CD4-positive, alpha-beta memory T cell (primary cell): ENCODE results near the gene KPNB1. TPM values are rescaled to one million over a fixed set of nuclear protein-coding genes. Genes with fewer than 3 reads are reported as not detected.
A peak's percentile ranks its signal among the peaks of the same experiment; 100 is the strongest.

Experiments
- CTCF ChIA-PET: fragments of 350-600 bp; sonication (Branson Sonifier 250); formaldehyde crosslinking; loops from one replicate; lab custom pipeline; 2021; ENCODE audit warnings: inconsistent platforms; ENCODE audit not compliant: partially characterized antibody; lab: Charles Lee
- POLR2A ChIA-PET: fragments of 350-600 bp; sonication (Branson Sonifier 250); formaldehyde crosslinking; loops from one replicate; lab custom pipeline; 2021; ENCODE audit not compliant: partially characterized antibody; lab: Charles Lee
- DNase-seq, 5 donors: peaks; one replicate each; pipeline versions ENCODE4 v3.0.0 to v3.0.0-alpha.2; 2020 to 2022; ENCODE audit warnings: mixed read lengths in 1 of 5
- H3K27ac ChIP-seq: one replicate; pipeline ENCODE4 v1.7.0; 2013; ENCODE audit warnings: low read depth, low read length
- H3K27me3 ChIP-seq: 2 replicates; pipeline ENCODE4 v1.7.0; 2013; ENCODE audit warnings: mild to moderate bottlenecking, low read length, moderate library complexity; ENCODE audit not compliant: insufficient read depth
- H3K36me3 ChIP-seq: 2 replicates; pipeline ENCODE4 v1.7.0; 2013; ENCODE audit warnings: mild to moderate bottlenecking, low read length, moderate library complexity; ENCODE audit not compliant: insufficient read depth
- H3K4me1 ChIP-seq: 2 replicates; pipeline ENCODE4 v1.7.0; 2013; ENCODE audit warnings: mild to moderate bottlenecking, low read length, moderate library complexity; ENCODE audit not compliant: insufficient read depth
- H3K4me3 ChIP-seq, 2 donors: one replicate each; pipeline ENCODE4 v1.7.0; 2013; ENCODE audit warnings: low read length in 2 of 2, mild to moderate bottlenecking in 1 of 2
- H3K9me3 ChIP-seq, 2 donors: one replicate each; pipeline ENCODE4 v1.7.0; 2013; ENCODE audit warnings: low read length in 2 of 2, control low read depth in 1 of 2; ENCODE audit not compliant: control insufficient read depth in 1 of 2
- H3K27ac Mint-ChIP-seq, 7 donors: one replicate each; pipeline ENCODE4 v1.8.0; 2020 to 2021; ENCODE audit warnings: mixed read lengths in 7 of 7, mild to moderate bottlenecking in 6 of 7, inconsistent platforms in 3 of 7, moderate library complexity in 3 of 7
- H3K27me3 Mint-ChIP-seq, 2 donors: one replicate each; pipeline ENCODE4 v1.8.0; 2020 to 2021; ENCODE audit warnings: mixed read lengths in 2 of 2
- H3K36me3 Mint-ChIP-seq, 2 donors: one replicate each; pipeline ENCODE4 v1.8.0; 2020 to 2021; ENCODE audit warnings: mixed read lengths in 2 of 2, inconsistent platforms in 1 of 2, mild to moderate bottlenecking in 1 of 2
- H3K4me1 Mint-ChIP-seq, 4 donors: one replicate each; pipeline ENCODE4 v1.8.0; 2020 to 2021; ENCODE audit warnings: mixed read lengths in 4 of 4, mild to moderate bottlenecking in 1 of 4
- H3K4me3 Mint-ChIP-seq, 8 donors: one replicate each; pipeline ENCODE4 v1.8.0; 2020 to 2021; ENCODE audit warnings: mixed read lengths in 8 of 8, mild to moderate bottlenecking in 7 of 8, moderate library complexity in 6 of 8, inconsistent platforms in 3 of 8
- H3K9me3 Mint-ChIP-seq, 8 donors: one replicate each; pipeline ENCODE4 v1.8.0; 2020 to 2021; ENCODE audit warnings: mixed read lengths in 8 of 8, mild to moderate bottlenecking in 5 of 8, inconsistent platforms in 3 of 8, moderate library complexity in 1 of 8
- intact Hi-C: fragments of 100-400 bp; cut with micrococcal nuclease; formaldehyde crosslinking; loops from one replicate; pipeline ENCODE4 v1.15.1; 2023
- polyA plus RNA-seq, 2 donors: library from polyadenylated mRNA; unstranded; fragments of 300-500 nt; fragmentation: Illumina TruSeq; gene quantifications; one replicate each; pipeline ENCODE4 v1.2.3, GENCODE V29; 2021
- total RNA-seq, 2 experiments: library from RNA; stranded (reverse); gene quantifications; one replicate each; pipeline ENCODE4 v1.2.3, GENCODE V29; 2021

The KPNB1 gene
- total and polyA plus RNA-seq, 4 experiments from 2014 or later: 13.4 to 268 (median 142) TPM

GRCh38 chr17:47636273-47637030 lies 13.3 kb upstream of the KPNB1 start:
- no peaks in the 10 kb centered on the region for H3K9me3 ChIP-seq
- Mint-ChIP-seq H3K27me3 (no peaks in the 10 kb centered on the region), H3K4me3 (peak overlapping the region in 3 of 8 donors; percentile 17 to 40 (median 20)), H3K36me3 (peaks cover 7% of the 10 kb centered on the region in 2 donors), H3K27ac (peak overlapping the region in 2 of 7 donors; percentile 42 to 83), H3K9me3 (no peaks in the 10 kb centered on the region), H3K4me1 (peaks cover 4 to 7% (median 6%) of the 10 kb centered on the region in 4 donors)
- intact Hi-C loops: no loop called here
- no peaks in the 10 kb centered on the region for H3K27me3 ChIP-seq
- no peak overlapping the region for H3K4me3 ChIP-seq
- DNase-seq: no peak
- CTCF ChIA-PET: interaction anchor here (0.6 to 0.9 kb wide), 2 partner anchors 21 to 34 kb away, joined by 3 to 4 read pairs; no protein-coding TSS in a partner anchor
- H3K4me1 ChIP-seq: peaks cover 7% of the 10 kb centered on the region
- POLR2A ChIA-PET: interaction anchor here (0.8 to 1.4 kb wide), 2 partner anchors 13 to 101 kb away, joined by 3 to 4 read pairs; partner anchors contain the start of gene KPNB1
- no peak overlapping the region for H3K27ac ChIP-seq
- no peaks in the 10 kb centered on the region for H3K36me3 ChIP-seq

GRCh38 chr17:47638903-47639302 lies 10.8 kb upstream of the KPNB1 start:
- Histone ChIP-seq H3K9me3 (no peaks in the 10 kb centered on the region), H3K27me3 (no peaks in the 10 kb centered on the region), H3K36me3 (no peaks in the 10 kb centered on the region), H3K27ac (no peak overlapping the region), H3K4me1 (peaks cover 7% of the 10 kb centered on the region), H3K4me3 (no peak overlapping the region)
- H3K4me3 Mint-ChIP-seq: no peak overlapping the region
- no peaks in the 10 kb centered on the region for H3K27me3 Mint-ChIP-seq
- POLR2A ChIA-PET: no interaction called here
- H3K36me3 Mint-ChIP-seq: peaks cover 6 to 7% of the 10 kb centered on the region in 2 donors
- intact Hi-C loops: no loop called here
- no peaks in the 10 kb centered on the region for H3K9me3 Mint-ChIP-seq
- DNase-seq: no peak
- H3K27ac Mint-ChIP-seq: no peak overlapping the region
- H3K4me1 Mint-ChIP-seq: peaks cover 4 to 7% (median 6%) of the 10 kb centered on the region in 4 donors
- CTCF ChIA-PET: no interaction called here

GRCh38 chr17:47640076-47640475 lies 9.6 kb upstream of the KPNB1 start:
- no peak overlapping the region for H3K27ac Mint-ChIP-seq
- Histone ChIP-seq H3K27me3 (no peaks in the 10 kb centered on the region), H3K4me1 (peaks cover 7% of the 10 kb centered on the region), H3K36me3 (no peaks in the 10 kb centered on the region), H3K27ac (no peak overlapping the region), H3K9me3 (no peaks in the 10 kb centered on the region), H3K4me3 (no peak overlapping the region)
- intact Hi-C loops: no loop called here
- H3K27me3 Mint-ChIP-seq: no peaks in the 10 kb centered on the region
- DNase-seq: no peak
- ChIA-PET POLR2A (no interaction called here), CTCF (no interaction called here)
- no peaks in the 10 kb centered on the region for H3K9me3 Mint-ChIP-seq
- peaks cover 4% of the 10 kb centered on the region in 2 donors for H3K36me3 Mint-ChIP-seq
- peaks cover 6 to 11% (median 9%) of the 10 kb centered on the region in 4 donors for H3K4me1 Mint-ChIP-seq
- H3K4me3 Mint-ChIP-seq: no peak overlapping the region

- intact Hi-C loops: no loop called here
- H3K9me3 Mint-ChIP-seq: no peaks in the 10 kb centered on the region
- Histone ChIP-seq H3K27me3 (no peaks in the 10 kb centered on the region), H3K4me3 (no peak overlapping the region), H3K4me1 (peaks cover 4% of the 10 kb centered on the region), H3K9me3 (no peaks in the 10 kb centered on the region), H3K36me3 (no peaks in the 10 kb centered on the region), H3K27ac (no peak overlapping the region)
- H3K4me1 Mint-ChIP-seq: peaks cover 4 to 11% (median 7%) of the 10 kb centered on the region in 4 donors
- no peak overlapping the region for H3K27ac Mint-ChIP-seq
- ChIA-PET POLR2A (no interaction called here), CTCF (no interaction called here)
- H3K27me3 Mint-ChIP-seq: no peaks in the 10 kb centered on the region
- no peak overlapping the region for H3K4me3 Mint-ChIP-seq
- H3K36me3 Mint-ChIP-seq: peaks cover 4% of the 10 kb centered on the region in 2 donors
- no peak for DNase-seq
Observed at GRCh38 chr17:47641202-47641601, 8.5 kb upstream of the KPNB1 start.

GRCh38 chr17:47643116-47643515 lies 6.6 kb upstream of the KPNB1 start:
- Mint-ChIP-seq H3K4me3 (no peak overlapping the region), H3K9me3 (no peaks in the 10 kb centered on the region), H3K27me3 (no peaks in the 10 kb centered on the region), H3K4me1 (peaks cover under 1 to 13% (median 6%) of the 10 kb centered on the region in 4 donors), H3K36me3 (peaks cover 0 to 2% of the 10 kb centered on the region in 2 donors), H3K27ac (no peak overlapping the region)
- ChIA-PET CTCF (interaction anchor here (1.9 kb wide), 1 partner anchor 27 kb away, joined by 5 read pairs; no protein-coding TSS in a partner anchor), POLR2A (interaction anchor here (0.5 to 0.6 kb wide), 2 partner anchors 29 to 63 kb away, joined by 3 read pairs; no protein-coding TSS in a partner anchor)
- Histone ChIP-seq H3K36me3 (no peaks in the 10 kb centered on the region), H3K4me1 (peaks cover 8% of the 10 kb centered on the region), H3K4me3 (no peak overlapping the region), H3K27me3 (no peaks in the 10 kb centered on the region), H3K9me3 (no peaks in the 10 kb centered on the region), H3K27ac (no peak overlapping the region)
- intact Hi-C loops: no loop called here
- DNase-seq: no peak

GRCh38 chr17:47644324-47644723 lies 5.4 kb upstream of the KPNB1 start:
- Histone ChIP-seq H3K9me3 (no peaks in the 10 kb centered on the region), H3K36me3 (no peaks in the 10 kb centered on the region), H3K4me3 (no peak overlapping the region), H3K27ac (no peak overlapping the region), H3K4me1 (peaks cover 17% of the 10 kb centered on the region), H3K27me3 (no peaks in the 10 kb centered on the region)
- Mint-ChIP-seq H3K27me3 (no peaks in the 10 kb centered on the region), H3K36me3 (peaks cover 0 to under 1% of the 10 kb centered on the region in 2 donors), H3K9me3 (no peaks in the 10 kb centered on the region), H3K4me1 (peaks cover 8 to 25% (median 11%) of the 10 kb centered on the region in 4 donors), H3K4me3 (no peak overlapping the region), H3K27ac (no peak overlapping the region)
- DNase-seq: no peak
- ChIA-PET CTCF (interaction anchor here (0.9 to 1.4 kb wide), 2 partner anchors 28 to 54 kb away, joined by 3 to 4 read pairs; no protein-coding TSS in a partner anchor), POLR2A (no interaction called here)
- intact Hi-C loops: no loop called here

- no peaks in the 10 kb centered on the region for H3K27me3 Mint-ChIP-seq
- H3K4me3 ChIP-seq: peak overlapping the region; percentile 47 to 79
- peaks cover 28% of the 10 kb centered on the region for H3K36me3 ChIP-seq
- peaks cover 0 to 5% (median 0%) of the 10 kb centered on the region in 8 donors for H3K9me3 Mint-ChIP-seq
- peak in 1 of 5 donors; percentile 73 for DNase-seq
- peaks cover 60% of the 10 kb centered on the region for H3K4me1 ChIP-seq
- intact Hi-C loops: loop anchor here (1.0 to 2.0 kb wide), 3 partner anchors 10 to 246 kb away; partner anchors contain the start of gene SP2
- H3K4me1 Mint-ChIP-seq: peaks cover 40 to 71% (median 46%) of the 10 kb centered on the region in 4 donors
- H3K9me3 ChIP-seq: no peaks in the 10 kb centered on the region
- H3K27ac ChIP-seq: peak overlapping the region; percentile 82
- peaks cover 20 to 46% of the 10 kb centered on the region in 2 donors for H3K36me3 Mint-ChIP-seq
- H3K4me3 Mint-ChIP-seq: peak overlapping the region; percentile 97 to 100 (median 100)
- ChIA-PET POLR2A (interaction anchor here (0.6 to 8.7 kb wide), 29 partner anchors 9 to 1457 kb away, joined by 3 to 120 read pairs (median 5); partner anchors contain the start of genes ATP5MC1, CDK5RAP3, EFCAB13 and KANSL1), CTCF (interaction anchor here (1.0 to 5.1 kb wide), 8 partner anchors 9 to 239 kb away, joined by 3 to 62 read pairs (median 4); no protein-coding TSS in a partner anchor)
- H3K27me3 ChIP-seq: no peaks in the 10 kb centered on the region
- H3K27ac Mint-ChIP-seq: peak overlapping the region; percentile 91 to 100 (median 99)
Observed at GRCh38 chr17:47649972-47650524, 329 bp downstream of the KPNB1 start.
